GM13977 (cell line): ENCODE results near the gene NTSR1.

Experiments
- DNase-seq: peaks from one replicate; pipeline ENCODE4 v3.0.0; 2012; ENCODE audit warnings: low spot score
- in situ Hi-C: fragments of 300-500 bp; cut with MboI; formaldehyde crosslinking; loops from one replicate; pipeline ENCODE4 v1.12.0; 2022; ENCODE audit warnings: low sequenced_read_pairs, low pct_unique_long_range_greater_than_20kb, mixed read lengths, inconsistent platforms; ENCODE audit not compliant: unreplicated experiment
- TF ChIP-seq, protein P1 (sequence below): IDR thresholded peaks from 2 replicates; pipeline ENCODE4 v1.5.1; 2012; ENCODE audit warnings: mild to moderate bottlenecking, control low read depth; ENCODE audit not compliant: insufficient read depth; ENCODE audit errors: extremely low read depth, missing control alignments

The NTSR1 gene

DNA sequence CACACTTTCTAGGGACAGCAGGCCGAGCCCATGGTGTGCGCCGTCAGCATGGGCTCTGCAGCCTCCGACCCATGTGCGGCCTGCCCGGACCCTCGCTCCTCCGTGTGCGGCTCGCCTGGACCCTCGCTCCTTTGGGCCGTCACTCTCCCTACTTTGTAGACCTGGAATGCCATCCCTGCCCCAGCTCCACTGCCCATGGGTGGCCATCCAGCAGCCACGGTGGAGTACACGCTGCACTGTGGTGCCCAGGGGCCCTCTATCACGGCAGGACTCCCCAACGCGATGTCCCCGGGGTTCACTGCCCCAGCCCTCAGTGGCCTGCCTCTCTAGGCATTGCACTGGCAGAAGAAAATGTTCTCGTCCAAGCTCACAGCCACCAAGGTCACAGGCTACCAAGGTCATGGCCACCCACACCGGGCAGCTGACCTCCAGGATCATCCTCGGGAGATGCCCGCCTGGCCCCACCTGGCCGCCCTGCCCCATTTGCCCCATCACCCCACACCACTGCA lies 63.5 kb downstream of the NTSR1 start:
- DNase-seq, result no peak
- in situ Hi-C loops, result no loop called here
- TF ChIP-seq, protein P1, sequence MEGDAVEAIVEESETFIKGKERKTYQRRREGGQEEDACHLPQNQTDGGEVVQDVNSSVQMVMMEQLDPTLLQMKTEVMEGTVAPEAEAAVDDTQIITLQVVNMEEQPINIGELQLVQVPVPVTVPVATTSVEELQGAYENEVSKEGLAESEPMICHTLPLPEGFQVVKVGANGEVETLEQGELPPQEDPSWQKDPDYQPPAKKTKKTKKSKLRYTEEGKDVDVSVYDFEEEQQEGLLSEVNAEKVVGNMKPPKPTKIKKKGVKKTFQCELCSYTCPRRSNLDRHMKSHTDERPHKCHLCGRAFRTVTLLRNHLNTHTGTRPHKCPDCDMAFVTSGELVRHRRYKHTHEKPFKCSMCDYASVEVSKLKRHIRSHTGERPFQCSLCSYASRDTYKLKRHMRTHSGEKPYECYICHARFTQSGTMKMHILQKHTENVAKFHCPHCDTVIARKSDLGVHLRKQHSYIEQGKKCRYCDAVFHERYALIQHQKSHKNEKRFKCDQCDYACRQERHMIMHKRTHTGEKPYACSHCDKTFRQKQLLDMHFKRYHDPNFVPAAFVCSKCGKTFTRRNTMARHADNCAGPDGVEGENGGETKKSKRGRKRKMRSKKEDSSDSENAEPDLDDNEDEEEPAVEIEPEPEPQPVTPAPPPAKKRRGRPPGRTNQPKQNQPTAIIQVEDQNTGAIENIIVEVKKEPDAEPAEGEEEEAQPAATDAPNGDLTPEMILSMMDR, result no peak

DNA sequence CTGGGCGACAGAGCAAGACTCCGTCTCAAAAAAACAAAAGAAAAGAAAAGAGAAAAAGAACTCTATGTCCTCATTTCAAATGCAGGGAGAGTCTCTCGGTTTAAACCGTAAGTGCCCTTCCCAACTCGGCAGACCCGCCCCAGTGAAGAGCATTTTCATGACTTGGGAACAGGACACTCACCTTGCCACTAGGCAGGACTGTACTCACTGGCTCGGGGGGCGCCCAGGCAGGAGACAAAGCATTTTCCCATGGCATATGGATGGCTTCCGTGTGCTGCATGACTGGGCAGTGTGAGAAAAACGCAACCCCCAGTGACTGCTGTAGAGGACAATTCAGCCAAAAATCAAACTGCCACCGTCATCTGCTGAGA lies 64.0 kb downstream of the NTSR1 start:
- no peak for DNase-seq
- TF ChIP-seq, protein P1, result no peak
- in situ Hi-C loops, result no loop called here

DNA sequence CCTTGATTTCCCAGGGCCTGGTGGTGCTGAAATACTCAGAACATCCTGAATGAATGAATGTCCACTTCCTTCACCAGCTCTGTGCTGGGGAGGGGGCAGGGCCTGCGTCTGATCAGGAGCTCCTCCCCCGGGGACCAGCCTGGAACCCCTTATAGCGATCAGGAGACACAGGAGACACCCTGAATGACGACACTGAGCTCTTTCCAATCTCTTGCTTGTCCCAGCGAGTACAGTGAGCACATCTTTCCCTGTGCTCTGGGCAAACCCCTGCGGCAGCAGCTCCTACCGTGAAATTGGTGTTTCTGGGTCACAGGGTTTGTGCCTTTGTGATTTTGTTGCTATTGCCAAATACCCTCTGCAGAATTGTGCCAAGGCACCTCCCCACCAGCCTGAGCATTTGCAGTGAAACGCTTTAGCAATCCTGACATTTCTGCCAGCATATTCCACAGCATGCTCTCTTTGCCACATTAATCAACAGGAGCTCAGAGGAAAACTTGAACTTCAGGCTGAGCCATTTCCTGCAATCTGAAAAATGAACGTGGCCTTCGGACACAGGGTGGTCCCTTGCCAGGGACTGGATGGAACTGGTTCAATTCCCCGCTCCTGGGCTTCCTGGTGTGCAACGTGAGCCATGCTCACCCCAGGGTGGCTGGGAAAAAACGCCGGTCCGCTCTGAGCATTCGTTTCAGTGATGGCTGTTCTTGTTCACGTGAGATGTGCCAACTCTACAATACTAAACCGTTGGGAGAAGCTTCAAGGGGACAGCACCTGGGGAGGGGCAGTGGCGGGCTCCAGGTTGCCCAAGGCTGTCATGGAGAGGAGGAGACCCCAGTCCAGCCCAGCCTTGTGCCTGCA lies 64.6 kb downstream of the NTSR1 start:
- DNase-seq, result no peak
- in situ Hi-C loops, result no loop called here
- TF ChIP-seq, protein P1, result no peak

DNA sequence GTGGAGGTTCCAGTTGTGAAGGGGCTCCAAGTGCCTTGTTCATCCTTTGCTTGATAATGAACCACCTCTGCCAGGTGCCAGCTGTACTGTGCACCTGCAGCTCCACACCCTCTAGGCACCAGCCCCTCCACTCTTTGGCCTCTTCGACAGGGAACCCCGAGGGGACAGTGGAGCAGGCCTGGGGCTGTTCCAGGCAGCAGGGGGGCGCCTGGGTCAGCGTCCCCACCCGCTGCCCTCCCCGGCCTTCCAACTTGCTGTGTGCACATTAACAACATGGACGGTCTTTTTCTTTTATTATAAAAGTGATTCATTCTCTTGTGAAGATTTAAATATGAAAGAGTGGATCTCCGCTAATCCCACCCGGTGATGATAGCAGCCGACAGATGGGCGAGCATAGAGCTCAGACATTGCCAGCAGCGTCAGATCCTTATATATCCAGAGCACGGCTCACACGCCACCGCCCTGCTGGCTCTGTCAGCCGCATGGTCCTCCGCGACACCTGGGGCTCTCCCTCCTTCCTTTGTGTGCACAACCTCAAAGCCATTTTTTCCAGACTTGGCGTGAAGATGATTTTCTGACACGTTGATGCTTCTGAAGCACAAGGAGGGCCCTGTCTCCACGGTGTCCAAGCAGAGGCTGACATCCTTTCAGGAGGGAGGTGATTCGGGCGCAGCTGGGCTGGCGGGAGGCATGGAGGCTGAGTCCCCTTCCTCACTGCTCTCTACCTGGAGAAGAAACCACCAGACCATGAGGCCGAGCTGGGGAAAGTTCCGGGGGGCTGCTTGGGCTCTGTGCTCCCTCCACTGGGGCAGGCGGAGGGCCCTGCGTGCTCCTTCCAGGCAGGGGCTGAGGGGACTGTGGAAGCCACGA lies 65.4 kb downstream of the NTSR1 start:
- TF ChIP-seq, protein P1, result no peak
- in situ Hi-C loops, result no loop called here
- DNase-seq, result no peak

DNA sequence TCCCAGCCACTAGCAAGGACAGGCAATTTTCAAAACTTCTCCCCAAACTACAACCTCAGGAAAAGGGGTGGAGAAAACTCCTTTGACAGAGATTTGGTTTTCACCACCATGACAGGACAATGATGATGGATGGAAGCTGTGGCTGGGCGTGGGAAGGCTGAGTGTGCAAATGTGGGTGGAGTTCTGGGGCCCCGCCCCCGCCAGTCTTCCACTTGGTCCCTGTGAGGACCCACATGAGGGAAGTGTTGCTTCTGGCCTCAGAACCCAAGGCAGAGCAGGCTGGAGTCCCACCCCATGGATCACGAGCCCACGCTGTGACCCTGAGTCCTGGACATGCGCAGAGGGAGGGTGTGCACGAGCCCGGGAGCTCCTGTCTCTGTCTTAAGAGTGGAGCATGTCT lies 66.1 kb downstream of the NTSR1 start:
- TF ChIP-seq, protein P1, result no peak
- DNase-seq, result no peak
- in situ Hi-C loops, result no loop called here

DNA sequence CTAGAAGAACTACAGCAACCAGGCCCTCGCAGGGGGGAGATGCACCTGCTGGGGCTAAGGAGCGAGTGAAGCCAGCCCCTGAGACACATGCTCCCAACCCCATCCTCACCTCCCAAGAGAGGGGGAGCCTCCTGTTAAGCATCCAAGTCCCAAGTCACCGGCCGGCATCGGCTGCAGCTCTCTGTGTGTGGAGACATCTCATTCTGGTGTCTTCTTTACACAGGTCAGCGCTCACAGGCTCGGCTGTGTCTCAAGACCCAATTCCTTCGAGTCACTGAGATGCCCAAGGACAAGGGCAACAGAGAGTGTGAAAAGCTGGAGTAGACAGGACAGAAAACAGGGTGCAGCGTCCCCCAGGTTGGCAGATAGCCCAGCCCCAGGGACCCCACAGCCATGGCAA lies 66.6 kb downstream of the NTSR1 start:
- TF ChIP-seq, protein P1, result no peak
- no peak for DNase-seq
- in situ Hi-C loops, result no loop called here
